ENCODE results near the gene NRBP1.

DNA sequence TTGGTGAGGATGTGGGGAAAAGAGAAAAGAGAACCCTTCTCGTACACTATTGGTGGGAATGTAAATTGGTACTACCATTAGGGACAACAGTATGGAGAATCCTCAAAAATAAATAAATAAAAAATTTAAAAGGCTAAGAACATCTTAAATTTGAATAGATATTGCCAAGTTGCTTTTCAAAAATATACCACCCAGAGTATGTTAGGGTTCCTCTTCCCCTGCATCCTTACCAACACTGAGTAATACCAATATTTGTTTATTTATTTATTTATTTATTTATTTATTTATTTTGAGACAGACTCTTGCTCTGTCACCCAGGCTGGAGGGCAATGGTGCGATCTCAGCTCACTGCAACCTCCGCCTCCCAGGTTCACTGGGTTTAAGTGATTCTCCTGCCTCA is 5.5 kb upstream of the NRBP1 start:
- TF ChIP-seq EZH2phosphoT487 (IDR thresholded peaks at IDR 0.05; ENCODE audit: low read depth, severe bottlenecking, unreplicated experiment) (no peak), CTCF (IDR thresholded peaks at IDR 0.05; ENCODE audit: poor library complexity) (no peak)
